Transverse colon (tissue), 4 donors: ENCODE results near the gene RNF144A.

Experiments used
- CTCF ChIP-seq, 5 experiments: fragments of 200-600 bp in 3 of 5; fragments of 450-650 bp in 2 of 5; sonication (generic) in 3 of 5; IDR thresholded peaks; 1 replicate in 2 of 5; 2 replicates in 3 of 5; pipeline ENCODE4 v1.5.1; 2016 to 2017; ENCODE audit warnings: antibody characterized with exemption in 5 of 5, inconsistent platforms in 3 of 5, mild to moderate bottlenecking in 2 of 5, moderate library complexity in 1 of 5
- POLR2AphosphoS5 ChIP-seq, 3 donors: sonication (generic); formaldehyde crosslinking; IDR thresholded peaks; one replicate each; pipeline ENCODE4 v1.6.1; 2016; ENCODE audit warnings: antibody characterized with exemption in 3 of 3

- no peak for TF ChIP-seq POLR2AphosphoS5 (IDR thresholded peaks at IDR 0.05)
- no peak for TF ChIP-seq CTCF (IDR thresholded peaks at IDR 0.05)
Measured at GRCh38 chr2:6874032-6874431, 43.2 kb upstream of the RNF144A start.
